Hepatocyte (in vitro differentiated cells): ENCODE results near the gene GRK2. TPM values are rescaled to one million over a fixed set of nuclear protein-coding genes. Genes with fewer than 3 reads are reported as not detected.

ENCODE experiments used
- DNase-seq: peaks from one replicate; pipeline ENCODE4 v3.0.0-alpha.2; 2016; ENCODE audit warnings: low spot score
- H2AFZ ChIP-seq: fragments of 200-600 bp; sonication (generic); 2 replicates; pipeline ENCODE4 v1.6.0; 2016; ENCODE audit warnings: antibody characterized with exemption, mild to moderate bottlenecking
- H3K27ac ChIP-seq: fragments of 200-600 bp; sonication (generic); 2 replicates; pipeline ENCODE4 v1.5.1; 2016; ENCODE audit warnings: mild to moderate bottlenecking
- H3K27me3 ChIP-seq: fragments of 200-600 bp; sonication (generic); 2 replicates; pipeline ENCODE4 v1.6.1; 2016
- H3K36me3 ChIP-seq: fragments of 200-600 bp; sonication (generic); replicated peaks from 2 replicates; pipeline ENCODE4 v1.5.1; 2016; ENCODE audit warnings: low read depth; ENCODE audit not compliant: insufficient read depth
- H3K4me1 ChIP-seq: fragments of 200-600 bp; sonication (generic); 2 replicates; pipeline ENCODE4 v1.5.1; 2016; ENCODE audit warnings: mild to moderate bottlenecking, moderate library complexity; ENCODE audit not compliant: insufficient read depth
- H3K4me2 ChIP-seq: fragments of 200-600 bp; sonication (generic); 2 replicates; pipeline ENCODE4 v1.6.0; 2016
- H3K4me3 ChIP-seq: fragments of 200-600 bp; sonication (generic); 2 replicates; pipeline ENCODE4 v1.5.1; 2016; ENCODE audit warnings: mild to moderate bottlenecking
- H3K79me2 ChIP-seq: fragments of 200-600 bp; sonication (generic); 2 replicates; pipeline ENCODE4 v1.6.0; 2017; ENCODE audit warnings: mild to moderate bottlenecking
- H3K9me2 ChIP-seq: fragments of 200-600 bp; sonication (generic); replicated peaks from 2 replicates; pipeline ENCODE4 v1.6.0; 2017; ENCODE audit warnings: mild to moderate bottlenecking; ENCODE audit not compliant: insufficient read depth
- H3K9me3 ChIP-seq: fragments of 200-600 bp; sonication (generic); 2 replicates; pipeline ENCODE4 v1.5.1; 2016; ENCODE audit warnings: low read depth, mild to moderate bottlenecking
- H4K20me1 ChIP-seq: fragments of 200-600 bp; sonication (generic); 2 replicates; pipeline ENCODE4 v1.6.0; 2016; ENCODE audit warnings: mild to moderate bottlenecking; ENCODE audit not compliant: insufficient read depth, poor library complexity, severe bottlenecking
- CTCF ChIP-seq: fragments of 200-600 bp; sonication (generic); IDR thresholded peaks from 2 replicates; pipeline ENCODE4 v1.5.1; 2016; ENCODE audit warnings: antibody characterized with exemption, mild to moderate bottlenecking; ENCODE audit not compliant: poor library complexity
- EZH2 ChIP-seq: fragments of 200-600 bp; sonication (generic); IDR thresholded peaks from 2 replicates; pipeline ENCODE4 v1.6.1; 2016; ENCODE audit warnings: antibody characterized with exemption, mild to moderate bottlenecking, borderline replicate concordance
- EZH2phosphoT487 ChIP-seq: fragments of 200-600 bp; sonication (generic); IDR thresholded peaks from one replicate; pipeline ENCODE4 v1.6.1; 2018; ENCODE audit warnings: antibody characterized with exemption, mild to moderate bottlenecking, low read depth, moderate library complexity; ENCODE audit not compliant: unreplicated experiment, severe bottlenecking
- WGBS: methylation state at CpG from one replicate; pipeline ENCODE4 v1.1.6; 2016; ENCODE audit warnings: low lambda C conversion rate; ENCODE audit errors: missing lambda C conversion rate; 5-methylcytosine and 5-hydroxymethylcytosine counted together
- polyA plus RNA-seq: library from polyadenylated mRNA; unstranded; fragments of >200 nt; fragmentation: Nextera tagmentation; extraction: Ambion mirVana; gene quantifications from 2 replicates; pipeline ENCODE4 v1.2.1, GENCODE V29; 2016
- total RNA-seq: library from RNA; depleted of rRNA; stranded (reverse); fragments of >200 nt; gene quantifications from 2 replicates; pipeline ENCODE4 v1.2.3, GENCODE V29; 2014

The GRK2 gene
- total and polyA plus RNA-seq, 2 experiments from 2014 or later, result 41.4 to 59.6 TPM

GRCh38 chr11:67288198-67288451, 21.9 kb downstream of the GRK2 start:
- no peak for TF ChIP-seq CTCF
- TF ChIP-seq EZH2, result no peak
- no peak for TF ChIP-seq EZH2phosphoT487
- H4K20me1 ChIP-seq, result no peaks in the 10 kb centered on the region
- DNase-seq, result no peak
- H2AFZ ChIP-seq, result peak overlapping the region; percentile 79
- no peaks in the 10 kb centered on the region for H3K9me3 ChIP-seq
- no peaks in the 10 kb centered on the region for H3K36me3 ChIP-seq
- H3K79me2 ChIP-seq, result peaks cover 17% of the 10 kb centered on the region
- peaks cover 24% of the 10 kb centered on the region for H3K4me1 ChIP-seq
- H3K4me2 ChIP-seq, result peak overlapping the region; percentile 97
- 50% methylated on average over 4 of the region's 4 CpGs for WGBS
- H3K9me2 ChIP-seq, result no peaks in the 10 kb centered on the region
- no peak overlapping the region for H3K4me3 ChIP-seq
- no peaks in the 10 kb centered on the region for H3K27me3 ChIP-seq
- peak overlapping the region; percentile 99 for H3K27ac ChIP-seq

- peaks cover 24% of the 10 kb centered on the region for H3K4me1 ChIP-seq
- WGBS, result under 1% methylated on average over 41 of the region's 87 CpGs
These were observed 22.4 kb downstream of the GRK2 start for GRCh38 chr11:67288452-67289225.

DNA sequence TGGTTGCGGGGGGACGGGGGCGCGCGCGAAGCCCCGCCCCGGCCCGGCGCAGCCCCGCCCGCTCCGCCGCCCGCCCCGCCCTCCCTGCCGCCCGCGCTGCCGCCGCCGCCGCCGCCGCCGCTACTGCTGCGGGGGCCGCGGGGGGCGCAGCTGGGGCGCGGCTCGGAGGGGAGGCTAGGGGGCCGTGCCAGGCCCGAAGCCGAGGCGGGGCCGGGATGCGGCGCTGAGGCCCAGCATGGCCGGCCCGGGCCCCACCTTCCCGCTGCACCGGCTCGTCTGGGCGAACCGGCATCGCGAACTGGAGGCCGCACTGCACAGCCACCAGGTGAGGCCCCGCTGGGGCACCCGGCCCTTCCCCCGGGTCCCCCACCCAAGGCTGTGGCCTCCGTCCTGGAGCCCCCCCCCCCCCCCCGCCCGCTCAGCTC, 23.0 kb downstream of the GRK2 start, which contains the start of gene ANKRD13D:
ANKRD13D (plus strand) TSS at position 78 of the 425 bp plus-strand sequence; CDS start at position 236, 158 bp downstream.
- Histone ChIP-seq H3K79me2 (peaks cover 28% of the 10 kb centered on the region), H3K9me2 (no peaks in the 10 kb centered on the region), H3K9me3 (no peaks in the 10 kb centered on the region), H3K36me3 (no peaks in the 10 kb centered on the region), H3K4me2 (peak within 1 kb of the TSS; percentile 99), H3K27me3 (no peaks in the 10 kb centered on the region), H4K20me1 (no peaks in the 10 kb centered on the region), H3K4me3 (peak within 1 kb of the TSS; percentile 95), H3K27ac (peak within 1 kb of the TSS; percentile 99), H3K4me1 (peaks cover 24% of the 10 kb centered on the region), H2AFZ (peak within 1 kb of the TSS; percentile 79)
- DNase-seq, result no peak
- no peak for TF ChIP-seq CTCF
- no peak for TF ChIP-seq EZH2phosphoT487
- no peak for TF ChIP-seq EZH2
- no CpG with 5 or more reads among the region's 56 CpGs for WGBS

More at GRCh38 chr11:67288452-67289225, 22.4 kb downstream of the GRK2 start:
- peak overlapping the region; percentile 95 for H3K4me3 ChIP-seq
- no peaks in the 10 kb centered on the region for H4K20me1 ChIP-seq
- no peaks in the 10 kb centered on the region for H3K36me3 ChIP-seq
- H3K27me3 ChIP-seq, result no peaks in the 10 kb centered on the region
- TF ChIP-seq EZH2phosphoT487 (no peak), EZH2 (no peak), CTCF (peak; percentile 41)
- DNase-seq, result peak; percentile 95
- H3K4me2 ChIP-seq, result peak overlapping the region; percentile 97
- H2AFZ ChIP-seq, result peak overlapping the region; percentile 79
- H3K27ac ChIP-seq, result peak overlapping the region; percentile 99
- no peaks in the 10 kb centered on the region for H3K9me3 ChIP-seq
- H3K9me2 ChIP-seq, result no peaks in the 10 kb centered on the region
- peaks cover 22% of the 10 kb centered on the region for H3K79me2 ChIP-seq
